CD4-positive, alpha-beta memory T cell (primary cell): Measurements from ENCODE around the gene ULK4. TPM values are rescaled to one million over a fixed set of nuclear protein-coding genes. Genes with fewer than 3 reads are reported as not detected.
"Not testable (repeated sequence)": the region's sequence is repeated elsewhere in the genome, so short reads cannot be mapped to it uniquely, and the experiment has no call there.

Source experiments
- CTCF ChIA-PET: fragments of 350-600 bp; sonication (Branson Sonifier 250); formaldehyde crosslinking; loops from one replicate; lab custom pipeline; 2021; ENCODE audit warnings: inconsistent platforms; ENCODE audit not compliant: partially characterized antibody; lab: Charles Lee
- POLR2A ChIA-PET: fragments of 350-600 bp; sonication (Branson Sonifier 250); formaldehyde crosslinking; loops from one replicate; lab custom pipeline; 2021; ENCODE audit not compliant: partially characterized antibody; lab: Charles Lee
- DNase-seq, 5 donors: peaks; one replicate each; pipeline versions ENCODE4 v3.0.0 to v3.0.0-alpha.2; 2020 to 2022; ENCODE audit warnings: mixed read lengths in 1 of 5
- H3K27ac ChIP-seq: one replicate; pipeline ENCODE4 v1.7.0; 2013; ENCODE audit warnings: low read depth, low read length
- H3K27me3 ChIP-seq: 2 replicates; pipeline ENCODE4 v1.7.0; 2013; ENCODE audit warnings: mild to moderate bottlenecking, low read length, moderate library complexity; ENCODE audit not compliant: insufficient read depth
- H3K36me3 ChIP-seq: 2 replicates; pipeline ENCODE4 v1.7.0; 2013; ENCODE audit warnings: mild to moderate bottlenecking, low read length, moderate library complexity; ENCODE audit not compliant: insufficient read depth
- H3K4me1 ChIP-seq: 2 replicates; pipeline ENCODE4 v1.7.0; 2013; ENCODE audit warnings: mild to moderate bottlenecking, low read length, moderate library complexity; ENCODE audit not compliant: insufficient read depth
- H3K4me3 ChIP-seq, 2 donors: one replicate each; pipeline ENCODE4 v1.7.0; 2013; ENCODE audit warnings: low read length in 2 of 2, mild to moderate bottlenecking in 1 of 2
- H3K9me3 ChIP-seq, 2 donors: one replicate each; pipeline ENCODE4 v1.7.0; 2013; ENCODE audit warnings: low read length in 2 of 2, control low read depth in 1 of 2; ENCODE audit not compliant: control insufficient read depth in 1 of 2
- H3K27ac Mint-ChIP-seq, 7 donors: one replicate each; pipeline ENCODE4 v1.8.0; 2020 to 2021; ENCODE audit warnings: mixed read lengths in 7 of 7, mild to moderate bottlenecking in 6 of 7, inconsistent platforms in 3 of 7, moderate library complexity in 3 of 7
- H3K27me3 Mint-ChIP-seq, 2 donors: one replicate each; pipeline ENCODE4 v1.8.0; 2020 to 2021; ENCODE audit warnings: mixed read lengths in 2 of 2
- H3K36me3 Mint-ChIP-seq, 2 donors: one replicate each; pipeline ENCODE4 v1.8.0; 2020 to 2021; ENCODE audit warnings: mixed read lengths in 2 of 2, inconsistent platforms in 1 of 2, mild to moderate bottlenecking in 1 of 2
- H3K4me1 Mint-ChIP-seq, 4 donors: one replicate each; pipeline ENCODE4 v1.8.0; 2020 to 2021; ENCODE audit warnings: mixed read lengths in 4 of 4, mild to moderate bottlenecking in 1 of 4
- H3K4me3 Mint-ChIP-seq, 8 donors: one replicate each; pipeline ENCODE4 v1.8.0; 2020 to 2021; ENCODE audit warnings: mixed read lengths in 8 of 8, mild to moderate bottlenecking in 7 of 8, moderate library complexity in 6 of 8, inconsistent platforms in 3 of 8
- H3K9me3 Mint-ChIP-seq, 8 donors: one replicate each; pipeline ENCODE4 v1.8.0; 2020 to 2021; ENCODE audit warnings: mixed read lengths in 8 of 8, mild to moderate bottlenecking in 5 of 8, inconsistent platforms in 3 of 8, moderate library complexity in 1 of 8
- intact Hi-C: fragments of 100-400 bp; cut with micrococcal nuclease; formaldehyde crosslinking; loops from one replicate; pipeline ENCODE4 v1.15.1; 2023
- polyA plus RNA-seq, 2 donors: library from polyadenylated mRNA; unstranded; fragments of 300-500 nt; fragmentation: Illumina TruSeq; gene quantifications; one replicate each; pipeline ENCODE4 v1.2.3, GENCODE V29; 2021
- total RNA-seq, 2 experiments: library from RNA; stranded (reverse); gene quantifications; one replicate each; pipeline ENCODE4 v1.2.3, GENCODE V29; 2021

The ULK4 gene
- total and polyA plus RNA-seq, 4 experiments from 2014 or later = 6.3 to 29.1 (median 19.2) TPM

DNA sequence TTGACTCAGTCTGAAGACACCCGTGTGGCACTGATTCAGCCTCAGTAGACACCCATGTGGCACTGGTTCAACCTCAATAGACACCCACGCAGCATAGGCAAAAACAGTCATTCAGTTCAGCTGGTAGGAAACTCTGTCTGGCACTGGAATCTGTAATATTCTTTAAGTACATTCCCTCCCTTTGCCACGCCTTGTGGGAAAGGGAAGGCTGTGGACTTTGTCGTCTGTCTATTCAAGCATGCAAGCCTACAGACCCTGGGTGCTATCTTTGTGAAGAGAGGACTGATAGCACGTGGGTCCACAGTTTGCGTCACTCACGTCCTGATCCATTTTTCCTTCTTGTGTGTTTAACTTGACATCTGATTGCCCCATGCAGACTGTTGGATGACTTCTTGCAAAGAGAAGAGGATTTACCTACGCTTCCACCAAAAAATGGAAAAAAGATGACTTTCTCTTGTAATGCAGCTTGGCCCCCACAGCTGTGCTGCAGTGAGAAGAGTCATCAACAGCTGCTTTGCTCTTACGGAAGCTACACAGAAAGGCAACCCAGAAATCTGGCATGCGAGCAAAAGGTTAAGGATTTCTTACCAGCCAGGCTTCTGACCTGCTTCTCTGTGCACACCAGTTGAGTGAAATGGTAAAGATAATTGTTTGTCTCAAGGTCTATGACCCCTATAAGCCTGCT, 278.1 kb downstream of the ULK4 start:
- H3K4me3 ChIP-seq = no peak overlapping the region
- H3K27ac Mint-ChIP-seq = peak overlapping the region in 1 of 7 donors; percentile 18
- CTCF ChIA-PET = no interaction called here
- no peaks in the 10 kb centered on the region for H3K36me3 ChIP-seq
- H3K4me1 ChIP-seq = no peaks in the 10 kb centered on the region
- H3K4me1 Mint-ChIP-seq = no peaks in the 10 kb centered on the region
- POLR2A ChIA-PET = no interaction called here
- no peaks in the 10 kb centered on the region for H3K27me3 Mint-ChIP-seq
- no peak for DNase-seq
- H3K9me3 ChIP-seq = no peaks in the 10 kb centered on the region
- H3K27me3 ChIP-seq = no peaks in the 10 kb centered on the region
- peaks cover 0 to 2% (median 0%) of the 10 kb centered on the region in 8 donors for H3K9me3 Mint-ChIP-seq
- H3K36me3 Mint-ChIP-seq = peaks cover 36 to 57% of the 10 kb centered on the region in 2 donors
- H3K4me3 Mint-ChIP-seq = no peak overlapping the region
- intact Hi-C loops = no loop called here
- no peak overlapping the region for H3K27ac ChIP-seq

DNA sequence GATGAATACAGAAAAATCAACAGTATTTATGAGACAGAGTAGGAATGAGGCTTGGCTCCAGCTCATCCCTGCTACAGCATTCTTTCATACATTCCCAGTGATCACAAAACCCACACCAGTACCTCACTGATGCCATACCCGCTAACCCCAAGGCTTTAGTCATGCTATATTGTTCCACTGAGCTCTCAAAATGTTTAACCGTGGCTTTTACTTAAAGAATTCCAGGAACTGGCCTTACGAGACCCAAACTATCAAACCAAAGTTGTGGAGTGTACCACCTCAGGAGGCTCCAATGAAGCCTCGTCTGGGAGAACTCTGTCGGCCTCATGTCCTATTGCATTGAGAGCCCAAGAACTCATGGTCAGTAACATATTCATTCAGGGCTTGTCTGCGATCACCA, 278.9 kb downstream of the ULK4 start:
- Mint-ChIP-seq H3K4me1 (no peaks in the 10 kb centered on the region), H3K4me3 (no peak overlapping the region), H3K27ac (no peak overlapping the region), H3K9me3 (peaks cover 0 to 2% (median 0%) of the 10 kb centered on the region in 8 donors), H3K36me3 (peaks cover 31 to 56% of the 10 kb centered on the region in 2 donors), H3K27me3 (no peaks in the 10 kb centered on the region)
- H3K4me3 ChIP-seq = no peak overlapping the region
- no peaks in the 10 kb centered on the region for H3K27me3 ChIP-seq
- H3K36me3 ChIP-seq = no peaks in the 10 kb centered on the region
- no peaks in the 10 kb centered on the region for H3K4me1 ChIP-seq
- DNase-seq = no peak
- intact Hi-C loops = no loop called here
- CTCF ChIA-PET = no interaction called here
- H3K9me3 ChIP-seq = no peaks in the 10 kb centered on the region
- H3K27ac ChIP-seq = no peak overlapping the region
- POLR2A ChIA-PET = no interaction called here

DNA sequence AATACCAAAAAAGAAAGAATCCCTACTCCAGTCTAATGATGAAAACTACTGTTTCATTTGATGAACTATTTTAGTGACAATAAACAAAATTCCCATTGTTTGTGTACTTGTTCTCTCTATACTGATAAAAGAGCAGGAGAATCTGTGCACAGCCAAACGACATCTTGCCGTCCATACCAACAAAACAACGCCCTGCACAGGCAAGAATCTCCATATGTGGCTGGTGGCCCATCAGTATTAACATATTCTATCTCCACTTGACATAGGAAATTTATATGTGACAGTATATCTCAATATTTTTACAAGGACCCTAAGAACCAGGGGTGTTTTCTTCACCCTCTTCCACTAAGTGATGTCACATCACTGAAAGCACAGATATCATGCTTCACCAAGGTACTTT, 279.5 kb downstream of the ULK4 start:
- Mint-ChIP-seq H3K27ac (no peak overlapping the region), H3K27me3 (no peaks in the 10 kb centered on the region), H3K9me3 (peaks cover 0 to 2% (median 0%) of the 10 kb centered on the region in 8 donors), H3K36me3 (peaks cover 28 to 56% of the 10 kb centered on the region in 2 donors), H3K4me1 (no peaks in the 10 kb centered on the region), H3K4me3 (no peak overlapping the region)
- Histone ChIP-seq H3K27me3 (no peaks in the 10 kb centered on the region), H3K4me1 (no peaks in the 10 kb centered on the region), H3K36me3 (no peaks in the 10 kb centered on the region), H3K27ac (no peak overlapping the region), H3K4me3 (no peak overlapping the region), H3K9me3 (no peaks in the 10 kb centered on the region)
- ChIA-PET POLR2A (no interaction called here), CTCF (no interaction called here)
- intact Hi-C loops = no loop called here
- DNase-seq = no peak

DNA sequence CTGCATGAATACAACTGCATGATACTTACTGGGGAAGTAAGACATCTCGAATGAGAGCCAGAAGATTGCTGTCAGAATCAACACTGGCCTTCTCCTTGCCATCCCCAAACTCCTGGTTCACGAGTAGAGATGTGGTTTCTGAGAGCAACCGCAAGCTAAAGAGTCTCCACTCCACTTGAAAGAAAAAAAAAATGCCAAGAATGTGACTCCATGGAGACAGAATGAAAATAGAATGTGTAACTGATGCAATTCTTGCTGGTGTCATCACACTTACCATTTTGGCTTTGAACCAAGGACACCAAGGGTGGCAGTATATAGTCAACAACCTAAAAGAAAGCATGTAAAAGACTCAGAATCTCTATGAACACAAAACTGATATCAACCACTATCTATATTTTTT, 280.4 kb downstream of the ULK4 start:
- H3K4me3 Mint-ChIP-seq = no peak overlapping the region
- no peaks in the 10 kb centered on the region for H3K9me3 ChIP-seq
- no peaks in the 10 kb centered on the region for H3K4me1 ChIP-seq
- intact Hi-C loops = no loop called here
- no peaks in the 10 kb centered on the region for H3K4me1 Mint-ChIP-seq
- H3K27ac Mint-ChIP-seq = no peak overlapping the region
- no peak overlapping the region for H3K4me3 ChIP-seq
- DNase-seq = no peak
- H3K27me3 Mint-ChIP-seq = no peaks in the 10 kb centered on the region
- POLR2A ChIA-PET = no interaction called here
- H3K27me3 ChIP-seq = no peaks in the 10 kb centered on the region
- H3K36me3 Mint-ChIP-seq = peaks cover 28 to 55% of the 10 kb centered on the region in 2 donors
- H3K36me3 ChIP-seq = no peaks in the 10 kb centered on the region
- CTCF ChIA-PET = no interaction called here
- H3K9me3 Mint-ChIP-seq = peaks cover 0 to 2% (median 0%) of the 10 kb centered on the region in 8 donors
- no peak overlapping the region for H3K27ac ChIP-seq

DNA sequence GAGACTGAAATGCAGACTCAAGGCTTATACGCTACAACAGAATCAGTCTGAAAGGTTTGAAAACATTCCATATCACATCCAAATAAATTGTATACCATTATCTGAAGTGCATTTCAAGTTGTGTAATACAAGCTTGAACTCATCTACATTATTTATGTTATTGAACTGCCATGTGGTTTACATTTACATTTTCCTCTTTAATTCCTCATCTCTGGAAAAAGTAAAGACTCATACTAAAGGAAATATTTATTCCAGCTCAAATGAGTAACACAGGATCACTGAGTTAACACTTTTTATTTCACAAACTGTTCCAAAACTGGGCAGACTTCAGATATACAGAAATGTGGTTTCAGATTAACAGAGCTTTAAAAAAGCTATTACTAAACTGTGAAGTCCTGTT, 282.5 kb downstream of the ULK4 start:
- Histone ChIP-seq H3K9me3 (no peaks in the 10 kb centered on the region), H3K4me1 (no peaks in the 10 kb centered on the region), H3K36me3 (no peaks in the 10 kb centered on the region), H3K27ac (no peak overlapping the region), H3K4me3 (no peak overlapping the region), H3K27me3 (no peaks in the 10 kb centered on the region)
- no peak overlapping the region for H3K4me3 Mint-ChIP-seq
- no peaks in the 10 kb centered on the region for H3K27me3 Mint-ChIP-seq
- DNase-seq = no peak
- H3K27ac Mint-ChIP-seq = no peak overlapping the region
- intact Hi-C loops = no loop called here
- ChIA-PET CTCF (no interaction called here), POLR2A (no interaction called here)
- H3K36me3 Mint-ChIP-seq = peaks cover 27 to 48% of the 10 kb centered on the region in 2 donors
- no peaks in the 10 kb centered on the region for H3K4me1 Mint-ChIP-seq
- peaks cover 0 to 2% (median 0%) of the 10 kb centered on the region in 8 donors for H3K9me3 Mint-ChIP-seq

DNA sequence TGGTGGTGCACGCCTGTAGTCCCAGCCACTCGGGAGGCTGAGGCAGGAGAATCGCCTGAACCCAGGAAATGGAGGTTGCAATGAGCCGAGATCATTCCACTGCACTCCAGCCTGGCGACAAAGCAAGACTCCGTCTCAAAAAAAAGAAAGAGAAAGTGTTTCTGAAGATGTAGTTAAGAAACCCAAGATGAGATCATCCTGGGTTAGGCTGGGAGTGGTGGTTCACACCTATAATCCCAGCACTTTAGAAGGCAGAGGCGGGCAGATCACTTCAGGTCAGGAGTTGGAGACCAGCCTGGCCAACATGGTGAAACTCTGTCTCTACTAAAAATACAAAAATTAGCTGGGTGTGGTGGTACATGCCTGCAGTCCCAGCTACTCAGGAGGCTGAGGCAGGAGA, 286.8 kb downstream of the ULK4 start:
- H3K27ac Mint-ChIP-seq, CTCF ChIA-PET, H3K27me3 Mint-ChIP-seq, H3K4me1 ChIP-seq, H3K9me3 ChIP-seq, intact Hi-C loops, H3K27ac ChIP-seq, H3K27me3 ChIP-seq, H3K4me1 Mint-ChIP-seq, H3K36me3 ChIP-seq, H3K4me3 ChIP-seq, POLR2A ChIA-PET, DNase-seq: not testable (repeated sequence)
- peaks cover 4 to 14% (median 9%) of the 10 kb centered on the region in 8 donors for H3K9me3 Mint-ChIP-seq
- peak overlapping the region in 1 of 8 donors; percentile 54 for H3K4me3 Mint-ChIP-seq
- H3K36me3 Mint-ChIP-seq = peaks cover 8 to 44% of the 10 kb centered on the region in 2 donors

DNA sequence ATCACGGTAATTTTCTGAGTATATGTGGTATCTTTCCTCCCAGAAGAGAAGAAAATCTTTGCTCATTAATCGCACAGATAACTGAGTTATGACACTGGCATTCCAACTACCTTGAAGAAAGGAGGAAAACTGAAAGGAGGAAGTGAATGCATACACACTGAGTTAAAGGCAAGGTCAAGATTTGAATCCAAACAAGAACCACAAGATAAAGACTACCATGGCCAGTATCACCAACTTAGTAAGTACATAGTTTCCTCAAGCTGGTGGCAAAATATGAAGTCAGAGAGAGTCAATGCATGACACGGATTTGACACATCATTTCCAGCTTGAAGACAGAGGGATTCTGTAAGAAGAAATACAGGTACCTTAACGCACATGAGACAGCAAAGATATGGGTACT, 287.5 kb downstream of the ULK4 start:
- H3K4me3 Mint-ChIP-seq = no peak overlapping the region

More for the DNA sequence above, 287.5 kb downstream of the ULK4 start:
- Histone ChIP-seq H3K4me3 (no peak overlapping the region), H3K27ac (no peak overlapping the region), H3K36me3 (no peaks in the 10 kb centered on the region), H3K9me3 (no peaks in the 10 kb centered on the region), H3K27me3 (no peaks in the 10 kb centered on the region), H3K4me1 (no peaks in the 10 kb centered on the region)
- POLR2A ChIA-PET = no interaction called here
- Mint-ChIP-seq H3K27me3 (no peaks in the 10 kb centered on the region), H3K36me3 (peaks cover 12 to 49% of the 10 kb centered on the region in 2 donors), H3K9me3 (peaks cover 4 to 14% (median 9%) of the 10 kb centered on the region in 8 donors), H3K4me1 (no peaks in the 10 kb centered on the region), H3K27ac (no peak overlapping the region)
- CTCF ChIA-PET = no interaction called here
- intact Hi-C loops = no loop called here
- DNase-seq = no peak
